C4-2B (cell line): Measurements from ENCODE around the gene KAZN.

Source experiments
- ZFX ChIP-seq: fragments of 450-650 bp; IDR thresholded peaks from 2 replicates; pipeline ENCODE4 v1.6.1; 2017
- TF ChIP-seq, protein P1 (sequence below): fragments of 450-650 bp; conservative IDR thresholded peaks from 2 replicates; pipeline ENCODE4 v1.5.1; 2017; ENCODE audit warnings: mild to moderate bottlenecking

DNA sequence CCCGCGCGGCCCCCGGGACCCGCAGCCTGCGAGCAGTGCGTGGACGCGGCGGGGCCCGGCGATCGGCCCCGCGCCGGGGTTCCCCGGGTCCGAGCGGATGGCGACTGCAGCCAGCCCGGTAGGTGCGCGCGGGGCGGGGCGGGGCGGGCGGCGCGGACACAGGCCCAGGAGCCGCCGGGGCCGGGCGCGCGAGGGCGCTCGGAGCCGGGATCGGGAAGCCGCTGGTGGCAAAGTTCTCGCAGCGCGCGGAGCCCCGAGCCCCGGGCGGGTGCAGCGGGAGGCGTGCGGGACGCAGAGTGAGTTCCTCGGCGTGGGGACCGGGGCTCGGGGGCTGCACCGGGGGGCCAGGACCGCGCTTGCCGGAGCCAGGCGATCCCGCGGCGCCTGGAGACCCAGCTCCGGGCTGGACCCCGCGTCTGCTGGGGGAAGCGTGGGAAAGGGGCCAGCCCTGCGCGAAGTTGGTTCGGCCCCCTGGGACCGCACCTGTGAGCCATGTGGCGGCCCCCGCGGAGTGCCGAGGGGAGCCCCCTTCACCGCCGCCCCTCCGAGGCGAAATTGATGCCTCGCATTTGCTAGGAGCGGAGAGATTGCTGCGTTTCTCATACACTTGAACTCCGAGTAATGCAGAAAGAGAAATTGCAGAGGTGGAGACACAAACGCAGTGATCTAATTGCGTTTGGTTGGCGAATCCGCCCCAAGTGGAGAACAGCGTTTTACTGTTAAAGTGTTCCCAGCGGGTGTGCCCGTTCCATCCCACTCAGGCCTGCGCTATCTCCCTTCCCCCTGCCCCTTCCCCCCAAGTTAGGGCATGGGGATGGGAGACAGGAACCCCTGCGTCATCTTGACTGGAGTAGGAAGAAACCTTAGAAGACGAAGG, 326.2 kb downstream of the KAZN start:
- TF ChIP-seq, protein P1, sequence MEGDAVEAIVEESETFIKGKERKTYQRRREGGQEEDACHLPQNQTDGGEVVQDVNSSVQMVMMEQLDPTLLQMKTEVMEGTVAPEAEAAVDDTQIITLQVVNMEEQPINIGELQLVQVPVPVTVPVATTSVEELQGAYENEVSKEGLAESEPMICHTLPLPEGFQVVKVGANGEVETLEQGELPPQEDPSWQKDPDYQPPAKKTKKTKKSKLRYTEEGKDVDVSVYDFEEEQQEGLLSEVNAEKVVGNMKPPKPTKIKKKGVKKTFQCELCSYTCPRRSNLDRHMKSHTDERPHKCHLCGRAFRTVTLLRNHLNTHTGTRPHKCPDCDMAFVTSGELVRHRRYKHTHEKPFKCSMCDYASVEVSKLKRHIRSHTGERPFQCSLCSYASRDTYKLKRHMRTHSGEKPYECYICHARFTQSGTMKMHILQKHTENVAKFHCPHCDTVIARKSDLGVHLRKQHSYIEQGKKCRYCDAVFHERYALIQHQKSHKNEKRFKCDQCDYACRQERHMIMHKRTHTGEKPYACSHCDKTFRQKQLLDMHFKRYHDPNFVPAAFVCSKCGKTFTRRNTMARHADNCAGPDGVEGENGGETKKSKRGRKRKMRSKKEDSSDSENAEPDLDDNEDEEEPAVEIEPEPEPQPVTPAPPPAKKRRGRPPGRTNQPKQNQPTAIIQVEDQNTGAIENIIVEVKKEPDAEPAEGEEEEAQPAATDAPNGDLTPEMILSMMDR: peak; percentile 46
- TF ChIP-seq ZFX: peak; percentile 16; the same call in 1 of the 2 replicates
